ENCODE results near the gene SOX6.

DNA sequence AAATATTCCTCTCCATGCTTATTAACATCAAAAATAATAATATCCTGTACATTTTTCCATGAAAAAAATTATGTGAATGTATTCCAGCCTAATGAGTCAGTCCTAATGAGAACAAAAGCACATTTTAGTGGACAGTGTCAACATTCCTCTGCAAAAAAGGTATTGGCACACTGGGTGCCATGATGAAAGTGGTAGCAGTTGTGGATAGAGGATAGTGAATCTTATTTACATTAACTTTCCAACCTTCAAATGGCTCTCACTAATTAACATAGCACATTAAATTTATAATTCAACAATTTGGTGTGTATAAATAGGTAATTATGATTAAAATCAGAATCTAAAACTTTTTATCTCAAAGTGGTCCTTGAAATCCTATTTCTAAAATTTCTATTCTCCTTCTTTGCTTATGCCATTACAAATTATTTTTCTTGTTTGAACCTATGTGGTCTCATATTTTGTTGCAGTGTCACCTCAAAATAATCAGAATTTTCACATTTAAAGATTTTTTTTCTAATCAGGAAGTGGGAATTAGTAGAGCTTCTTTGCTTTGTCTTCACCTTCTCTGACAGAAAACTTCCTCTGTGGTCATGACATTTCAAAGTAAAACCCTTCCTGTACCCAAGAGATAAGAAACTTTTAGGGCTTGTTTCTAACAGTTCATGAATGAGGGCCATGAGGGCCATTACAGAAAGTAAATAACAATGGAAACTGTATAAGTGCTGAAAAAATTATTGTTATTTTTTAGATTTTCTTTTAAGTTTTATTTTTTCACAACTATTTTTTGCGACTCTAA lies 18.7 kb downstream of the SOX6 start:
- no peak for TF ChIP-seq CTCF (IDR thresholded peaks at IDR 0.05)
- TF ChIP-seq POLR2A (IDR thresholded peaks at IDR 0.05): no peak
- TF ChIP-seq EP300 (IDR thresholded peaks at IDR 0.05; ENCODE audit: low read depth): no peak
